H1 (cell line): ENCODE results near the gene FERMT1. TPM values are rescaled to one million over a fixed set of nuclear protein-coding genes. Genes with fewer than 3 reads are reported as not detected.

Experiments used
- CTCF ChIA-PET: fragments of 300-600 bp; sonication (Branson Sonifier 250); formaldehyde crosslinking; loops from one replicate; lab custom pipeline; 2021; ENCODE audit not compliant: partially characterized antibody; lab: Charles Lee
- POLR2A ChIA-PET: fragments of 300-600 bp; sonication (Branson Sonifier 250); formaldehyde crosslinking; loops from one replicate; lab custom pipeline; 2021; ENCODE audit warnings: inconsistent platforms; ENCODE audit not compliant: partially characterized antibody; lab: Charles Lee
- DNase-seq, 2 experiments: peaks; one replicate each; pipeline versions ENCODE4 v3.0.0 to v3.0.0-alpha.2; 2010 to 2022; ENCODE audit warnings: low spot score in 2 of 2, low read depth in 1 of 2, mixed read lengths in 1 of 2
- FAIRE-seq: peaks from 2 replicates; lab custom pipeline; 2011; peaks lifted over from hg19 to GRCh38; lab: Jason Lieb, UNC
- H2AFZ ChIP-seq: 2 replicates; pipeline ENCODE4 v1.8.1; 2012; ENCODE audit warnings: low read length, inconsistent platforms
- H2AK5ac ChIP-seq: 2 replicates; pipeline ENCODE4 v1.6.1; 2013; ENCODE audit warnings: low read depth, low read length
- H2BK120ac ChIP-seq: replicated peaks from 2 replicates; pipeline ENCODE3; 2013; ENCODE audit warnings: low read depth, low read length, inconsistent platforms
- H2BK12ac ChIP-seq: 2 replicates; pipeline ENCODE4 v1.6.1; 2013; ENCODE audit warnings: low read depth, low read length
- H2BK15ac ChIP-seq: 2 replicates; pipeline ENCODE4 v1.6.1; 2013; ENCODE audit warnings: low read length
- H2BK20ac ChIP-seq: 2 replicates; pipeline ENCODE4 v1.6.1; 2013; ENCODE audit warnings: low read length
- H2BK5ac ChIP-seq: 2 replicates; pipeline ENCODE4 v1.6.1; 2013; ENCODE audit warnings: low read depth, low read length
- H3K14ac ChIP-seq: 2 replicates; pipeline ENCODE4 v1.6.1; 2013; ENCODE audit warnings: inconsistent platforms; ENCODE audit not compliant: insufficient read length
- H3K18ac ChIP-seq: 2 replicates; pipeline ENCODE4 v1.6.1; 2013; ENCODE audit warnings: low read length; ENCODE audit errors: extremely low read depth
- H3K23ac ChIP-seq: 2 replicates; pipeline ENCODE4 v1.6.1; 2013; ENCODE audit warnings: inconsistent platforms; ENCODE audit not compliant: insufficient read length
- H3K23me2 ChIP-seq: 2 replicates; pipeline ENCODE4 v1.6.1; 2013; ENCODE audit warnings: low read depth, low read length
- H3K27ac ChIP-seq: 2 replicates; pipeline ENCODE4 v1.6.1; 2011; ENCODE audit warnings: low read depth, low read length, inconsistent platforms
- H3K27me3 ChIP-seq, 4 experiments: replicated peaks in 1 of 4; 1 replicate in 1 of 4; 2 replicates in 3 of 4; pipeline versions ENCODE4 v1.6.1 to v1.8.1; 2011 to 2013; ENCODE audit warnings: low read length in 3 of 4, mild to moderate bottlenecking in 3 of 4, inconsistent platforms in 2 of 4, mixed read lengths in 2 of 4, moderate library complexity in 1 of 4; ENCODE audit not compliant: control insufficient read depth in 3 of 4, insufficient read depth in 3 of 4; ENCODE audit errors: extremely low read depth in 1 of 4
- H3K36me3 ChIP-seq, 4 experiments: 2 replicates each; pipeline versions ENCODE4 v1.6.1 to v1.8.1; 2011 to 2013; ENCODE audit warnings: mild to moderate bottlenecking in 4 of 4, low read length in 3 of 4, moderate library complexity in 2 of 4, control low read depth in 1 of 4, inconsistent platforms in 1 of 4; ENCODE audit not compliant: insufficient read depth in 4 of 4, control insufficient read depth in 2 of 4
- H3K4ac ChIP-seq: replicated peaks from 2 replicates; pipeline ENCODE3; 2013; ENCODE audit warnings: low read length, low read depth, mixed read lengths, inconsistent platforms; ENCODE audit not compliant: insufficient read length
- H3K4me1 ChIP-seq, 4 experiments: replicated peaks in 1 of 4; 1 replicate in 1 of 4; 2 replicates in 3 of 4; pipeline versions ENCODE4 v1.6.1 to v1.8.1; 2011 to 2013; ENCODE audit warnings: low read length in 3 of 4, inconsistent platforms in 2 of 4, mixed read lengths in 1 of 4; ENCODE audit not compliant: insufficient read depth in 4 of 4, control insufficient read depth in 3 of 4
- H3K4me2 ChIP-seq, 2 experiments: 2 replicates each; pipeline versions ENCODE4 v1.6.1 to v1.8.1; 2011 to 2013; ENCODE audit warnings: low read depth in 2 of 2, low read length in 2 of 2, control low read depth in 1 of 2, inconsistent platforms in 1 of 2, mild to moderate bottlenecking in 1 of 2; ENCODE audit not compliant: insufficient read depth in 1 of 2
- H3K4me3 ChIP-seq, 4 experiments: fragments of 200-600, 300-600 bp in 1 of 4; sonication (generic), shearing (Covaris generic), sonication (Bioruptor Twin) in 1 of 4; 2 replicates each; pipeline versions ENCODE4 v1.5.1 to v1.8.1; 2011 to 2016; ENCODE audit warnings: low read length in 4 of 4, low read depth in 3 of 4, control low read depth in 2 of 4, inconsistent platforms in 2 of 4, mild to moderate bottlenecking in 2 of 4, mixed read lengths in 1 of 4, moderate library complexity in 1 of 4; ENCODE audit not compliant: insufficient read depth in 2 of 4; ENCODE audit errors: extremely low read depth in 1 of 4
- H3K56ac ChIP-seq: replicated peaks from 2 replicates; pipeline ENCODE3; 2013; ENCODE audit warnings: low read depth, mild to moderate bottlenecking, mixed read lengths, low read length, inconsistent platforms; ENCODE audit not compliant: insufficient read length
- H3K79me1 ChIP-seq: 2 replicates; pipeline ENCODE4 v1.6.1; 2013; ENCODE audit warnings: low read depth, low read length, control low read depth
- H3K79me2 ChIP-seq, 2 experiments: 2 replicates each; pipeline versions ENCODE4 v1.6.1 to v1.8.1; 2012 to 2013; ENCODE audit warnings: low read length in 2 of 2, mild to moderate bottlenecking in 2 of 2, inconsistent platforms in 1 of 2; ENCODE audit not compliant: insufficient read depth in 2 of 2, control insufficient read depth in 1 of 2
- H3K9ac ChIP-seq, 4 experiments: replicated peaks in 1 of 4; 1 replicate in 1 of 4; 2 replicates in 3 of 4; pipeline versions ENCODE4 v1.6.1 to v1.8.1; 2011 to 2013; ENCODE audit warnings: low read depth in 3 of 4, low read length in 3 of 4, control low read depth in 2 of 4, mild to moderate bottlenecking in 2 of 4, moderate library complexity in 2 of 4, inconsistent platforms in 1 of 4; ENCODE audit errors: extremely low read depth in 1 of 4
- H3K9me3 ChIP-seq, 2 experiments: 2 replicates each; pipeline versions ENCODE4 v1.6.1 to v1.8.1; 2012 to 2013; ENCODE audit warnings: mild to moderate bottlenecking in 2 of 2, moderate library complexity in 2 of 2, control low read depth in 1 of 2, inconsistent platforms in 1 of 2, low read depth in 1 of 2, low read length in 1 of 2, mixed read lengths in 1 of 2; ENCODE audit not compliant: insufficient read depth in 2 of 2
- H4K20me1 ChIP-seq, 2 experiments: replicated peaks in 1 of 2; 2 replicates each; pipeline versions ENCODE3 to v1.8.1; 2011 to 2013; ENCODE audit warnings: inconsistent platforms in 2 of 2, low read length in 2 of 2, mild to moderate bottlenecking in 1 of 2; ENCODE audit not compliant: insufficient read depth in 2 of 2, control insufficient read depth in 1 of 2
- H4K5ac ChIP-seq: 2 replicates; pipeline ENCODE4 v1.6.1; 2013; ENCODE audit warnings: low read length, low read depth, mixed read lengths, inconsistent platforms; ENCODE audit not compliant: insufficient read length
- H4K8ac ChIP-seq: 2 replicates; pipeline ENCODE4 v1.8.0; 2013; ENCODE audit warnings: mild to moderate bottlenecking, moderate library complexity, low read length, inconsistent platforms; ENCODE audit not compliant: insufficient read depth; ENCODE audit errors: extremely low read depth
- H4K91ac ChIP-seq: replicated peaks from 2 replicates; pipeline ENCODE3; 2013; ENCODE audit warnings: low read length, mixed read lengths, inconsistent platforms; ENCODE audit not compliant: insufficient read length
- E2F6 ChIP-seq: IDR thresholded peaks from 2 replicates; pipeline ENCODE4 v1.6.1; 2012; ENCODE audit warnings: inconsistent platforms
- KDM5A ChIP-seq: fragments of 200-600 bp; IDR thresholded peaks from 2 replicates; pipeline ENCODE4 v1.7.1; 2012; ENCODE audit warnings: mild to moderate bottlenecking, low read length, inconsistent platforms, mixed read lengths
- POU5F1 ChIP-seq: IDR thresholded peaks from 2 replicates; pipeline ENCODE4 v1.6.1; 2011; ENCODE audit warnings: low read depth, mild to moderate bottlenecking, low read length, moderate library complexity
- SP2 ChIP-seq: IDR thresholded peaks from 2 replicates; pipeline ENCODE4 v1.6.1; 2012; ENCODE audit warnings: mild to moderate bottlenecking, low read length, inconsistent platforms
- TCF12 ChIP-seq: IDR thresholded peaks from 2 replicates; pipeline ENCODE4 v1.6.1; 2011; ENCODE audit warnings: low read depth, mild to moderate bottlenecking, low read length
- WGBS, 2 experiments: shearing (Covaris generic) in 1 of 2; methylation state at CpG; one replicate each; pipeline versions ENCODE4 v1.1.6 to v1.1.7; 2013 to 2015; ENCODE audit warnings: low lambda C conversion rate in 2 of 2, mixed read lengths in 2 of 2, inconsistent platforms in 1 of 2, low coverage in 1 of 2, missing lambda C conversion rate in 1 of 2; ENCODE audit not compliant: insufficient replicate concordance in 2 of 2, insufficient coverage in 1 of 2, insufficient read length in 1 of 2; ENCODE audit errors: extremely low coverage in 1 of 2, missing lambda C conversion rate in 1 of 2; 5-methylcytosine and 5-hydroxymethylcytosine counted together
- polyA plus RNA-seq, 7 experiments: library from polyadenylated mRNA; depleted of rRNA in 3 of 7; stranded (reverse) in 5 of 7; unstranded in 2 of 7; fragments of >200 nt in 5 of 7; fragments of 200-250 nt in 2 of 7; gene quantifications; 1 replicate in 5 of 7; 2 replicates in 1 of 7; 4 replicates in 1 of 7; pipeline versions ENCODE4 v1.2.1 to v1.2.3, GENCODE V29; 2011 to 2013; ENCODE audit warnings: missing spikeins in 2 of 7, mixed read lengths in 2 of 7
- total RNA-seq: library from RNA; stranded (reverse); fragmentation: NEBNext Ultra II Directional; extraction: Animal tissue kit (Norgen Biotek cat#: 25700); gene quantifications from 2 replicates; pipeline ENCODE4 v1.2.1, GENCODE V29; 2021

FERMT1 gene
- total and polyA plus RNA-seq, 2 of the 8 experiments (the other 6 are each of a cell fraction or from before 2014, with no cell fraction given): 4.2 to 17.8 TPM

DNA sequence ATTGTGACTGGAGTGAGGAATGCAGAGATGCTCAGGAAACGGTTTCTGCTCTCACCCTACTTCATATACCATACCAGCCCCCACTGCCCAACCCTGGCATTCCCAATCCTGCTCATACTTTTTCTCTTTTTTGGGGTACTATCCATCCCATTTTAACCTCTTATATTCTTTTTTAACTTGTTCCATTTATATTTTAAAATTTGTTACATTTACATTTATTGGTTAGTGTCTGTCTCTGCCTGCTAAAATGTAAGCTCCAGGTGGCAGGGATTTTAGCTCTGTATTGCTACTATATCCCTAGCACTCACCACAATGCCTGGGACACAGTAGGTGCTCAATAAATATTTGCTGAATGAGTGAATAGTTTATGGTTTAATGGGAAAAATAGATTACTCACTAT lies 8.1 kb downstream of the FERMT1 start:
- peaks cover 0 to 2% (median 0%) of the 10 kb centered on the region in 4 experiments; a peak in 2 of 7 replicates for H3K4me1 ChIP-seq
- no peak overlapping the region for H2BK120ac ChIP-seq
- H4K91ac ChIP-seq: no peak overlapping the region
- H2BK20ac ChIP-seq: no peak overlapping the region
- FAIRE-seq: no peak
- no peak overlapping the region for H3K4ac ChIP-seq
- no peaks in the 10 kb centered on the region for H3K23me2 ChIP-seq
- H2BK5ac ChIP-seq: no peak overlapping the region
- H3K18ac ChIP-seq: no peak overlapping the region
- H4K5ac ChIP-seq: no peak overlapping the region
- no peak overlapping the region for H2BK12ac ChIP-seq
- no peak overlapping the region for H3K56ac ChIP-seq
- H3K36me3 ChIP-seq: peaks cover 7 to 52% (median 31%) of the 10 kb centered on the region in 4 experiments; a peak in 7 of 8 replicates
- no peak overlapping the region for H2AK5ac ChIP-seq
- POLR2A ChIA-PET: no interaction called here
- TF ChIP-seq TCF12 (no peak), E2F6 (no peak), KDM5A (no peak), POU5F1 (no peak), SP2 (no peak)
- no peak overlapping the region for H2BK15ac ChIP-seq
- H3K79me2 ChIP-seq: no peaks in the 10 kb centered on the region
- H3K4me2 ChIP-seq: no peak overlapping the region
- no peak for DNase-seq
- H3K4me3 ChIP-seq: no peak overlapping the region
- WGBS, 2 experiments: 89% methylated on average over 1 of the region's 1 CpG; no CpG with 5 or more reads in 1 of the 2 experiments
- H3K27me3 ChIP-seq: no peaks in the 10 kb centered on the region
- H3K23ac ChIP-seq: no peak overlapping the region
- no peak overlapping the region for H4K8ac ChIP-seq
- H3K79me1 ChIP-seq: no peaks in the 10 kb centered on the region
- no peak overlapping the region for H3K14ac ChIP-seq
- no peak overlapping the region for H2AFZ ChIP-seq
- CTCF ChIA-PET: no interaction called here
- H3K9ac ChIP-seq: no peak overlapping the region
- H3K27ac ChIP-seq: no peak overlapping the region
- H4K20me1 ChIP-seq: no peaks in the 10 kb centered on the region
- H3K9me3 ChIP-seq: peaks cover 9 to 20% of the 10 kb centered on the region in 2 experiments; a peak in 2 of 4 replicates
